Nasal cavity respiratory epithelium epithelial cell of viscerocranial mucosa (primary cell): ENCODE data around the gene ODC1. TPM values are rescaled to one million over a fixed set of nuclear protein-coding genes. Genes with fewer than 3 reads are reported as not detected.

Experiments
- total RNA-seq: library from RNA; depleted of rRNA; stranded (reverse); fragments of >200 nt; gene quantifications from 2 replicates; pipeline ENCODE4 v1.2.3, GENCODE V29; 2014

The ODC1 gene
- total RNA-seq, result 114 and 495 TPM in 2 replicates

DNA sequence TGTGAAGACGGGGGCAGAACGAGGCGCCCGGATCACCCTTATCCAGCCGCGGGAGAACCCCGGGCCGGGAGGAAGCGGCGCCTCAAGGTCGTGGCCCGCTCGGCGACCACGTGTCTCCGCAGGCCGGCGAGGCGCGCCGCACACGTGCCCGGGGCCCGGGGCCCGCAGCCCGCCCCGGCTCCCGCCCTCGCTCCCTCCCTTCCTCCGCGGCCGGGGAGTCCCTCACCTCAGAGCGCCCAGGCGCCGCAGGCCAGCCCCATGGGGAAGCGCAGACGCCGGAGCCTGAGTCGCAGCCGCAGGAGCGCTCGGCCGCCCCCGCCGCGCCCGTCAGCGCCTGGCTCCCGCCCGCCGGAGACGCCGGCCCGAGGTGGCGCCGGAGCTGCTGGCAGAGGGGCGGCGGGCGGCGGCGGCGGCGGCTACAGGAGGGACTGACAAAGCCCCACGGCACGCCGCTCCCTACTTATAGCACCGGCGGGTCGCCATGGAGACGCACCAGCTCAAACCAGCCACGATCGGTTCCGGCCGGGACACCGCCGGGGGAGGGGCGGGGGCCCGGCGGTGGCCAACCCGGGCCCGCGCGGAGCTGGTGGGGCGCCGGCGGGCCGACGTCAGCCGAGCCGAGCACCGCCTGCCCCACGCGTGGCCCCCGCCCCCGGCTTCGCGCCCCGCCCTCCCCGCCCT is at the start of gene ODC1:
TSS of gene ODC1 (minus strand) at position 433 of the 681 bp plus-strand sequence. CDS start 3,295 bp downstream, outside the sequence.

Other genes with a start within 250 kb of the ODC1 start
- 14.4 and 15.7 TPM in 2 replicates for gene HPCAL1, start 145.4 kb downstream of the ODC1 start, total RNA-seq
- 45.7 and 54.3 TPM in 2 replicates for gene NOL10, start 241.6 kb upstream of the ODC1 start, total RNA-seq